Body of pancreas (tissue), 4 donors: Measurements from ENCODE around the gene THBS3.

Experiments
- POLR2A ChIP-seq, 3 donors: fragments of 450-650 bp; IDR thresholded peaks; one replicate each; pipeline ENCODE4 v1.6.1; 2016; ENCODE audit warnings: antibody characterized with exemption in 3 of 3, mild to moderate bottlenecking in 2 of 3
- TF ChIP-seq, protein P1 (sequence below), 7 experiments: fragments of 450-650 bp in 4 of 7; fragments of 200-600 bp in 3 of 7; sonication (generic) in 3 of 7; IDR thresholded peaks; one replicate each; pipeline ENCODE4 v1.5.1; 2016 to 2019; ENCODE audit warnings: antibody characterized with exemption in 7 of 7

DNA sequence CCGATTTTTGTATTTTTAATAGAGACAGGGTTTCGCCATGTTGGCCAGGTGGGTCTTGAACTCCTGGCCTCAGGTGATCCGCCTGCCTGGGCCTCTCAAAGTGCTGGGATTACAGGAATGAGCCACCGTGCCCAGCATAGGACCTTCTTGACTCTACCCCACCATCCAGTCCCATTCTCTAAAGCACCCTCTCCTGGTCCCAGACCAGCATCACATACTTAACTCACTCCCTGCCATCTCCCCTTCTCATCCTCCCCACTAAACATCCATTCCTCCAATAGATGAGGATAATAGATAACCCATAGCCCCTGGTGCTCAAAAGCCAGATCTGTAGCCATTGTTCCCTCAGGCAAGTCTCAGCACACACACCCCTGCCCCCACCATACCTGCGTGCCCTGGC lies 45.5 kb upstream of the THBS3 start:
- TF ChIP-seq, protein P1, sequence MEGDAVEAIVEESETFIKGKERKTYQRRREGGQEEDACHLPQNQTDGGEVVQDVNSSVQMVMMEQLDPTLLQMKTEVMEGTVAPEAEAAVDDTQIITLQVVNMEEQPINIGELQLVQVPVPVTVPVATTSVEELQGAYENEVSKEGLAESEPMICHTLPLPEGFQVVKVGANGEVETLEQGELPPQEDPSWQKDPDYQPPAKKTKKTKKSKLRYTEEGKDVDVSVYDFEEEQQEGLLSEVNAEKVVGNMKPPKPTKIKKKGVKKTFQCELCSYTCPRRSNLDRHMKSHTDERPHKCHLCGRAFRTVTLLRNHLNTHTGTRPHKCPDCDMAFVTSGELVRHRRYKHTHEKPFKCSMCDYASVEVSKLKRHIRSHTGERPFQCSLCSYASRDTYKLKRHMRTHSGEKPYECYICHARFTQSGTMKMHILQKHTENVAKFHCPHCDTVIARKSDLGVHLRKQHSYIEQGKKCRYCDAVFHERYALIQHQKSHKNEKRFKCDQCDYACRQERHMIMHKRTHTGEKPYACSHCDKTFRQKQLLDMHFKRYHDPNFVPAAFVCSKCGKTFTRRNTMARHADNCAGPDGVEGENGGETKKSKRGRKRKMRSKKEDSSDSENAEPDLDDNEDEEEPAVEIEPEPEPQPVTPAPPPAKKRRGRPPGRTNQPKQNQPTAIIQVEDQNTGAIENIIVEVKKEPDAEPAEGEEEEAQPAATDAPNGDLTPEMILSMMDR (IDR thresholded peaks at IDR 0.05), result no peak
- TF ChIP-seq POLR2A (IDR thresholded peaks at IDR 0.05), result no peak
